G401 (cell line): ENCODE data around the gene ZNF546. TPM values are rescaled to one million over a fixed set of nuclear protein-coding genes. Genes with fewer than 3 reads are reported as not detected.

ENCODE experiments used
- DNase-seq: peaks from one replicate; pipeline ENCODE4 v3.0.0-alpha.2; 2015; ENCODE audit warnings: low spot score
- in situ Hi-C: cut with HindIII; loops from 2 replicates; pipeline ENCODE4 v1.10.0; 2016; ENCODE audit warnings: low sequenced_read_pairs, mixed read lengths
- total RNA-seq: library from RNA; depleted of rRNA; stranded (reverse); fragments of >200 nt; shearing (Covaris generic); gene quantifications from 2 replicates; pipeline ENCODE4 v1.2.3, GENCODE V29; 2014

The ZNF546 gene
- total RNA-seq, 1 experiment from 2014 or later, result 3.4 TPM

DNA sequence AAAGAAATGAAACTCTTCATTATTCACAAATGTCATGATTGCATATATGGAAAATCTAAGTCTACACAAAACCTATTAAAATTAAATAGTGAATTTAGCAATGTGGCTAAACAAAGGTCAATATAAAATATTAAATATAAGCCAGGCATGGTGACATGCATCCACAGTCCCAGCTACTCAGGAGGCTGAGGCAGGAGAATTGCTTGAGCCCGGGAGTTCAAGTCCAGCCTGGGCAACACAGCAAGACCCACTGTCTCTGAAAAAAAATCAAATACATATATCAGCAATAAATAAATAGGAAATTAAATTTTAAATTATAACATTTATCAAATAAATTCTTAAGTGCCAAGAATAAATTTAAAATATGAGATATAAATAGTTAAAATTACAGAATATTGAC, 14.0 kb upstream of the ZNF546 start:
- DNase-seq, result no peak
- in situ Hi-C loops, result no loop called here

GRCh38 chr19:39983695-39984300, 13.1 kb upstream of the ZNF546 start:
- in situ Hi-C loops, result no loop called here
- DNase-seq, result no peak

DNA sequence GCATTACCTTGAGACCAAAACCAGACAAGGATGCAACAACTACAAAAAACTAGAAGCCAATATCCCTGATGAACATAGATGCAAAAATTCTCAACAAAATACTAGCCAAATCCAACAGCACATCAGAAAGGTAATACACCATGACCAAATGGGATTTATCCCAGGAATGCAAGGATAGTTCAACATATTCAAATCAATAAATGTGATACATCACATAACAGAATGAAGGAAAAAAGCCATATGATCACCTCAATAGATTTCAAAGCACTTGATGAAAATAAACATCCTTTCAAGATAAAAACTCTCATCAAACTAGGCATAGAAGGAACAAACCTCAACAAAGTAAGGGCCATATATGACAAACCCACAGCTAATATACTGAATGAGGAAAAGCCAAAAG, 10.2 kb upstream of the ZNF546 start:
- in situ Hi-C loops, result no loop called here

GRCh38 chr19:39987167-39987566, 9.7 kb upstream of the ZNF546 start:
- in situ Hi-C loops, result no loop called here
- no peak for DNase-seq

More for the DNA sequence above, 10.2 kb upstream of the ZNF546 start:
- DNase-seq, result no peak

DNA sequence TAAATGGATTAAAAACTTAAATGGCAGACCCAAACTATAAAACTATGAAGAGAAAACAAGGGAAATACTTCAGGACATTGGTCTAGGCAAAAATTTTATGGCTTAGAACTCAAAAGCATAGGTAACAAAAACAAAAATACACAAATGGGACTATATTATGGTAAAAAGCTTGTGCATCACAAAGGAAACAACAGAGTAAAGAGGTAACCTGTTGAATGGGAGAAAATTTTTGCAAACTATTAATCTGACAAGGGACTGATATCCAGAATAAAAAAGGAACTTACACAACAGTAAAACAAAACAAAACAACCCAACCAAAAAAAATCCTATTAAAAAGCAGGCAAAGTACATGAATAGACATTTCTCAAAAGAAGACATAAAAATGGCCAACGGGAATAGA, 9.3 kb upstream of the ZNF546 start:
- in situ Hi-C loops, result no loop called here
- no peak for DNase-seq

DNA sequence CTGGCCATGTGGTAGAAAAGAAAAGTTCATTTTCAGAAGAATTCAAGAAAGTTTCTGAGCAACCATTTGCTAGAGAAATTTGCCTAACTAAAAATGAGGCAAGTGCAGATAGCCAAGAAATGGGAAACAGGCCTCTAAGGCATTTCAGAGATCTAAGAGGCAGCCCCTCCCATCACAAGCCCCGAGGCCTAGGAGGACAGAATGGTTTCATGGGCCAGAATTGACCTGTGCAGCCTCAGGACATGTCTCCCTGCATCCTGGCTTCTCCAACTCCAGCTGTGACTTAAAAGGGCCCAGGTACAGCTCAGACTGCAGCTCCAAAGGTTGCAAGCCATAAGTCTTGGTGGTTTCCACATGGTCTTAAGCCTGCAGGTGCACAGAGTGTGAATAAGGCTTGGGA, 3.3 kb upstream of the ZNF546 start:
- in situ Hi-C loops, result no loop called here
- no peak for DNase-seq

- in situ Hi-C loops, result no loop called here
- DNase-seq, result no peak
These were observed 2.5 kb upstream of the ZNF546 start for GRCh38 chr19:39994361-39994760.

GRCh38 chr19:39995794-39996193, 1.1 kb upstream of the ZNF546 start:
- in situ Hi-C loops, result no loop called here
- DNase-seq, result peak; percentile 5

DNA sequence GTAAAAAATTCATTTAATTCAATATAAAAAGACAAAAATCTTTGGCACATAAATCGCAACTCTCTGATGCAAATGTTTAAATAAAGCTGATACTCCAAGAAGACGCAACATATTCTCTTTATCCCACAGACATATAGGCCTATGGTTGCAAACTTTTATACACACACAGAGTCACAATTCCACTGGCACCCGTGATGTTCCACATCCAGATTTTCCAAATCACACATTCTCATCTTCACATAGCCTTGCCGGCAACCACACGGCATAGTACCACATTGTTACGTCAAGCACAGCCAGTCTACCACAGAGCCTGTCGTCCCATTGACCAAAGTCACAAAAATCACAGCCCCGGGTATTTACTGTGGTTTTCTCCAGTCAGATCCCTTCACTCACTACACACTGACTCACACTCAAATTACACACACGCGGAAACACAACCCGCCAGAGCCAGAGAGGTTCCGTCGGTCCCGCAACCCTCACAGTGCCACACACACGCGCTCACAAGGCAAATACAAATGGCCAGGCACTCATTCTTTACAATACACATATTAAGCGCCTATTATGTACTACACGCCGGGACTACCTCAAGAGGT, 546 bp upstream of the ZNF546 start:
- in situ Hi-C loops, result no loop called here

DNA sequence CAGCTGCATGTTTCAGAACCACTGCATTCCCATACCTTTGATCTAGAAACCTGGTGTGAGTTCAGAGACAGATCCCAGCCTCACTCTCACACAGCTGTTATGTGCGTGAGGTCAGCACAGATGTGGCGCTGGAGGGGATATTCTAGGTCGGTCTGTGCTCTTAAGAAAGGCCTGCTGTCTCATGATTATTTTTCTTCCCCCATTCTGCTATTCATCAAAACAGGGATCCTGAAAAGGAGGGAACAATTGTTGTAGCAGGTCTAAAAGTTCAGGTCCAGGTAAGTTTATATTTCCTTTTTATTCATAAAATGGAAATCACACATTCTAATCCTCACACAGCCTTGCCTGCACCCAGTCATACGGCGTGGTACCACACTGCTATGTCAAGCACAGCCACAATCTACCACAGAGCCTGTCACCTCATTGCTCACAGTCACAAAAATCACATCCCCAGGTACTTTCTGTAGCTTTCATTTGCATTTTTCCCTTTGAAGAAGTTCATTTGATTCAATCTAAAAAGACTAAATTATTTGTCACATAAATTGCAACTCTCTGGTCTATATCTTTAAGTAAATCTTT, 867 bp downstream of the ZNF546 start:
- DNase-seq, result no peak
- in situ Hi-C loops, result no loop called here

More for the DNA sequence above, 546 bp upstream of the ZNF546 start:
- DNase-seq, result no peak

- in situ Hi-C loops, result no loop called here
- no peak for DNase-seq
These were observed 1.6 kb downstream of the ZNF546 start for GRCh38 chr19:39998501-39998900.

- DNase-seq, result no peak
- in situ Hi-C loops, result no loop called here
These were observed 8.9 kb downstream of the ZNF546 start for GRCh38 chr19:40005691-40006272.

DNA sequence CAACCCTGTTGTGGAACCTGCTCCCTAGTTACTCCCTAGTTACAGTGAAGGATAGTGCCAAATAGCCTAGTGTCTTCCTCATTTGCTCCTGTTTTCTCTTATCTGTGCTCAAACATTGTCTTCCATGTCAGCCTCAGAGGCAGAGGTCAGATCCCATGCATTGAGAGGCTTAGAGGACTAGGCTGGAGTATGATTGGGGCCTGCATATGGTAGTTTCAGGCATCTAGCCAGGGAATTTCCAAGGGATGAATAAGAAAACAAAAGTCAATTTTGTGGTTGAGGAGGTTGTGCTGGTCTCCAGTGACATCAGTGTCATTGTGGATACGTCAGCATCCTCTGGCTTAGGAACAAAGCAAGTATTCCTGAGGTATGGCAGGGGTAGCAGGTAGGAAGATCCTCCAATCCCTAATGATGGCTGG, 9.4 kb downstream of the ZNF546 start:
- no peak for DNase-seq
- in situ Hi-C loops, result no loop called here

DNA sequence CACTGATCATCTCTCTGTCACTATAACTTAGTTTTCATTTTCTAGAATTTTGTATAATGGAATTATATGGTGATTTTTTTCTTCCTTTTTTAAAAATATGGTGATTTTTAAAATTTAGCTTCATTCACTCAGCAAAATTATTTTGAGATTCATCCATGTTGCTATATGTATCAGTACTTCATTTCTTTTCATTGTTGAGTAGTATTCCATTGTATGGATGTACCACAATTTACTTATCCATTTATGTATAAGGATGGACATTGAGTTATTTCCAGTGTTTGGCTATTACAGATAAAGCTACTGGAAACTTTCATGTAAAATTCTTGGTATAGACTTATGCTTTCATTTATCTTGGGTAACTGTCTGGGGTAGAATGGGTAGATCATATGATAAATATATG, 12.8 kb downstream of the ZNF546 start:
- in situ Hi-C loops, result no loop called here

GRCh38 chr19:40013991-40014390, 17.1 kb downstream of the ZNF546 start:
- DNase-seq, result no peak
- in situ Hi-C loops, result no loop called here

More for the DNA sequence above, 12.8 kb downstream of the ZNF546 start:
- no peak for DNase-seq

GRCh38 chr19:40023969-40024368, 27.1 kb downstream of the ZNF546 start:
- in situ Hi-C loops, result no loop called here
- DNase-seq, result no peak

GRCh38 chr19:40025938-40026596, 29.2 kb downstream of the ZNF546 start:
- in situ Hi-C loops, result no loop called here
- DNase-seq, result no peak

DNA sequence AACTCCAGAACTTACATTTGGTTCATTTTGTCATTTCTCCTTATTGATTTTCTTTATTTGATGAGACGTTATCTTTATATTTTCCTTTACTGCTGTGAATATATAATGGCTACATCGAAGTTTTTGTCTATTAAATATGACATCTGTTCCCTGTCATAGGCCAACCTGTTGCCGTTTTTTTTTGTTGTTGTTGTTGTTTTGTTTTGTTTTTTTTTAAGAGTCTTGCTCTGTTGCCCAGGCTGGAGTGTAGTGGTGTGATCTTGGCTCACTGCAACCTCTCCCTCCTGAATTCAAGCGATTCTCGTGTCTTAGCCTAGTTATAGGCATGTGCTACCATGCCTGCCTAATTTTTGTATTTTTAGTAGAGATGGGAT, 29.7 kb downstream of the ZNF546 start:
- no peak for DNase-seq
- in situ Hi-C loops, result no loop called here

DNA sequence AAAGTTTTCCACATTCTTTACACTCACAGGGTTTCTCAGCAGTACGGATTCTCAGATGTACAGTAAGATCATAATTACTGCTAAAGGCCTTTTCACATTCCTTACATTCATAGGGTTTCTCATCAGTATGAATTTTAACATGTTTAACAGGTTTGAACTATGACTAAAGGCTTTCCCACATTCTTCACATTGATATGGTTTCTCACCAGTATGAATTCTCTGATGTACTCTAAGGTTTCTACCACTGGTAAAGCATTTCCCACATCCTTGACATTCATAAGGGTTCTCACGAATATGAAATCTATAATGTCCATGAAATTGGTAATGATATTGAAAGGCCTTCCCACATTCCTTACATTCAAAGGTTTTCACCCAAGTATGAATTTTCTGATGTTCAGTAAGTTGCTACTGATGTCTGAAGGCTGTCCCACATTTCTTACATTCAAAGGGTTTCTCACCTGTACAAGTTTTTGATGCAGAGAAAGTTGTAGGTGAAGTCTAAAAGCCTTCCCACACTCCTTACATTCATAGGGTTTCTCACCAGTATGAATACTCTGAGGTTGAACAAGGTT, 37.2 kb downstream of the ZNF546 start:
- in situ Hi-C loops, result no loop called here
- no peak for DNase-seq

- in situ Hi-C loops, result no loop called here
These were observed 39.1 kb downstream of the ZNF546 start for GRCh38 chr19:40035996-40036395.

More at GRCh38 chr19:40035996-40036395, 39.1 kb downstream of the ZNF546 start:
- DNase-seq, result no peak
